Measurements from ENCODE around the gene UFD1. TPM values are rescaled to one million over a fixed set of nuclear protein-coding genes. Genes with fewer than 3 reads are reported as not detected.

The UFD1 gene
- polyA plus RNA-seq, 3 donors: 57.0 to 82.5 (median 68.5) TPM

GRCh38 chr22:19476023-19476422 lies 3.0 kb downstream of the UFD1 start:
- Histone ChIP-seq H3K4me1 (ENCODE audit: control insufficient read depth in 1 of 2, insufficient read depth in 2 of 2, low read length in 2 of 2) (peaks cover 22 to 28% of the 10 kb centered on the region in 2 donors), H2AFZ (ENCODE audit: insufficient read depth, low read depth, low read length, poor library complexity, severe bottlenecking) (no peak overlapping the region), H3K9me3 (replicated peaks in 1 of 2; ENCODE audit: control insufficient read depth in 1 of 2, insufficient read depth in 1 of 2, low read length in 2 of 2) (no peaks in the 10 kb centered on the region), H4K20me1 (ENCODE audit: insufficient read depth, low read length) (peaks cover 63% of the 10 kb centered on the region), H3K4me3 (replicated peaks in 1 of 3; ENCODE audit: low read depth in 2 of 3, low read length in 3 of 3) (no peak overlapping the region), H3K27me3 (ENCODE audit: control insufficient read depth in 2 of 2, insufficient read depth in 2 of 2, low read length in 2 of 2) (no peaks in the 10 kb centered on the region), H3K9ac (ENCODE audit: insufficient read depth, low read length, poor library complexity, severe bottlenecking) (no peak overlapping the region), H3K79me2 (ENCODE audit: insufficient read depth, low read length) (peaks cover 55% of the 10 kb centered on the region), H3K27ac (ENCODE audit: low read depth in 1 of 2, low read length in 2 of 2) (no peak overlapping the region), H3K36me3 (replicated peaks in 1 of 2; ENCODE audit: control insufficient read depth in 1 of 2, insufficient read depth in 2 of 2, low read length in 2 of 2) (peaks cover 42 to 51% of the 10 kb centered on the region in 2 donors), H3K4me2 (replicated peaks; ENCODE audit: extremely low read depth, low read length, poor library complexity, severe bottlenecking) (no peak overlapping the region)
- TF ChIP-seq, protein P1, sequence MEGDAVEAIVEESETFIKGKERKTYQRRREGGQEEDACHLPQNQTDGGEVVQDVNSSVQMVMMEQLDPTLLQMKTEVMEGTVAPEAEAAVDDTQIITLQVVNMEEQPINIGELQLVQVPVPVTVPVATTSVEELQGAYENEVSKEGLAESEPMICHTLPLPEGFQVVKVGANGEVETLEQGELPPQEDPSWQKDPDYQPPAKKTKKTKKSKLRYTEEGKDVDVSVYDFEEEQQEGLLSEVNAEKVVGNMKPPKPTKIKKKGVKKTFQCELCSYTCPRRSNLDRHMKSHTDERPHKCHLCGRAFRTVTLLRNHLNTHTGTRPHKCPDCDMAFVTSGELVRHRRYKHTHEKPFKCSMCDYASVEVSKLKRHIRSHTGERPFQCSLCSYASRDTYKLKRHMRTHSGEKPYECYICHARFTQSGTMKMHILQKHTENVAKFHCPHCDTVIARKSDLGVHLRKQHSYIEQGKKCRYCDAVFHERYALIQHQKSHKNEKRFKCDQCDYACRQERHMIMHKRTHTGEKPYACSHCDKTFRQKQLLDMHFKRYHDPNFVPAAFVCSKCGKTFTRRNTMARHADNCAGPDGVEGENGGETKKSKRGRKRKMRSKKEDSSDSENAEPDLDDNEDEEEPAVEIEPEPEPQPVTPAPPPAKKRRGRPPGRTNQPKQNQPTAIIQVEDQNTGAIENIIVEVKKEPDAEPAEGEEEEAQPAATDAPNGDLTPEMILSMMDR (IDR thresholded peaks at IDR 0.05): no peak
- Mint-ChIP-seq H3K27ac (peak overlapping the region in 1 of 7 donors; percentile 15), H3K4me3 (no peak overlapping the region), H3K9me3 (no peaks in the 10 kb centered on the region), H3K4me1 (peaks cover 27% of the 10 kb centered on the region), H3K27me3 (ENCODE audit: low read depth in 3 of 3) (no peaks in the 10 kb centered on the region), H3K36me3 (peaks cover 39 to 48% of the 10 kb centered on the region in 2 donors)
- DNase-seq: no peak
- intact Hi-C loops (cut with micrococcal nuclease): loop anchor here in 1 of 2 donors (5.0 to 10.0 kb wide), 3 partner anchors 181 to 541 kb away; partner anchors contain the start of genes ARVCF, CLTCL1, GNB1L and RTL10
- 80% methylated on average over 1 of the region's 3 CpGs for WGBS (ENCODE audit: insufficient coverage)

DNA sequence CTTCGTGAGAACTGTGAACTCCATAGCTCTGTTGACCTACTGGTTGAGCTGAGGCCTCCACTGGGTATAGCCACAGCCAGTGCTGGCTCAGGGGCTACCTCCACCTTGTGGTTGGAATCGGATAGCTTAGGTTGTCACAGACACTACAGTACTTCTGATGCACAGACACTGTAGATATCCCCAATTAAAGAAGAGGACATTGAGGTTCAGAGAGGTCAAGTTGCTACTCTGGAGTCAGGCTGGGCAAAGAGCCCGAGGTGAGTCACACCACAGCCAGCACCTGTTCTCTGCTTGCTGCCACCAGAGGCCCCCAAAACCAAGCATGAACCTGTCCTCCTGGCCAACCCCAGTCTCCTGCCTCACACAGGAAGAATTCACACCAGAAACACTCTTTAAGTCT lies 5.4 kb downstream of the UFD1 start:
- no peak for DNase-seq
- Histone ChIP-seq H3K9ac (ENCODE audit: insufficient read depth, low read length, poor library complexity, severe bottlenecking) (no peak overlapping the region), H2AFZ (ENCODE audit: insufficient read depth, low read depth, low read length, poor library complexity, severe bottlenecking) (no peak overlapping the region), H3K27ac (ENCODE audit: low read depth in 1 of 2, low read length in 2 of 2) (no peak overlapping the region), H3K36me3 (replicated peaks in 1 of 2; ENCODE audit: control insufficient read depth in 1 of 2, insufficient read depth in 2 of 2, low read length in 2 of 2) (peaks cover 65 to 75% of the 10 kb centered on the region in 2 donors), H4K20me1 (ENCODE audit: insufficient read depth, low read length) (peaks cover 67% of the 10 kb centered on the region), H3K9me3 (replicated peaks in 1 of 2; ENCODE audit: control insufficient read depth in 1 of 2, insufficient read depth in 1 of 2, low read length in 2 of 2) (no peaks in the 10 kb centered on the region), H3K27me3 (ENCODE audit: control insufficient read depth in 2 of 2, insufficient read depth in 2 of 2, low read length in 2 of 2) (no peaks in the 10 kb centered on the region), H3K79me2 (ENCODE audit: insufficient read depth, low read length) (peaks cover 37% of the 10 kb centered on the region), H3K4me2 (replicated peaks; ENCODE audit: extremely low read depth, low read length, poor library complexity, severe bottlenecking) (no peak overlapping the region), H3K4me1 (ENCODE audit: control insufficient read depth in 1 of 2, insufficient read depth in 2 of 2, low read length in 2 of 2) (peaks cover 13 to 16% of the 10 kb centered on the region in 2 donors), H3K4me3 (replicated peaks in 1 of 3; ENCODE audit: low read depth in 2 of 3, low read length in 3 of 3) (no peak overlapping the region)
- peaks cover 0 to 5% (median 0%) of the 10 kb centered on the region in 3 donors for H3K27me3 Mint-ChIP-seq (ENCODE audit: low read depth in 3 of 3)
- peaks cover 63 to 72% of the 10 kb centered on the region in 2 donors for H3K36me3 Mint-ChIP-seq
- no peak overlapping the region for H3K4me3 Mint-ChIP-seq
- peaks cover 18% of the 10 kb centered on the region for H3K4me1 Mint-ChIP-seq
- 57% methylated on average over 2 of the region's 3 CpGs for WGBS (ENCODE audit: insufficient coverage)
- H3K9me3 Mint-ChIP-seq: no peaks in the 10 kb centered on the region
- intact Hi-C loops (cut with micrococcal nuclease): loop anchor here in 1 of 2 donors (10.0 kb wide), 2 partner anchors 179 to 381 kb away; partner anchors contain the start of genes CLTCL1, GNB1L and RTL10
- TF ChIP-seq, protein P1 (IDR thresholded peaks at IDR 0.05): no peak
- peak overlapping the region in 1 of 7 donors; percentile 60 for H3K27ac Mint-ChIP-seq

Data from CD14-positive monocyte (primary cell).